ENCODE results near the gene MRPL51.

GRCh38 chr12:6444031-6444430, 49.0 kb downstream of the MRPL51 start:
- TF ChIP-seq, protein P1, sequence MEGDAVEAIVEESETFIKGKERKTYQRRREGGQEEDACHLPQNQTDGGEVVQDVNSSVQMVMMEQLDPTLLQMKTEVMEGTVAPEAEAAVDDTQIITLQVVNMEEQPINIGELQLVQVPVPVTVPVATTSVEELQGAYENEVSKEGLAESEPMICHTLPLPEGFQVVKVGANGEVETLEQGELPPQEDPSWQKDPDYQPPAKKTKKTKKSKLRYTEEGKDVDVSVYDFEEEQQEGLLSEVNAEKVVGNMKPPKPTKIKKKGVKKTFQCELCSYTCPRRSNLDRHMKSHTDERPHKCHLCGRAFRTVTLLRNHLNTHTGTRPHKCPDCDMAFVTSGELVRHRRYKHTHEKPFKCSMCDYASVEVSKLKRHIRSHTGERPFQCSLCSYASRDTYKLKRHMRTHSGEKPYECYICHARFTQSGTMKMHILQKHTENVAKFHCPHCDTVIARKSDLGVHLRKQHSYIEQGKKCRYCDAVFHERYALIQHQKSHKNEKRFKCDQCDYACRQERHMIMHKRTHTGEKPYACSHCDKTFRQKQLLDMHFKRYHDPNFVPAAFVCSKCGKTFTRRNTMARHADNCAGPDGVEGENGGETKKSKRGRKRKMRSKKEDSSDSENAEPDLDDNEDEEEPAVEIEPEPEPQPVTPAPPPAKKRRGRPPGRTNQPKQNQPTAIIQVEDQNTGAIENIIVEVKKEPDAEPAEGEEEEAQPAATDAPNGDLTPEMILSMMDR (IDR thresholded peaks at IDR 0.05): no peak
- no peak for TF ChIP-seq EZH2 (IDR thresholded peaks at IDR 0.05; ENCODE audit: borderline replicate concordance, insufficient read depth, low read depth, low read length, poor library complexity, severe bottlenecking)
